Stimulated activated CD8-positive, alpha-beta memory T cell treated with anti-CD3 and anti-CD28 coated beads, Interleukin-12 subunit alpha, Interleukin-12 subunit beta, amount 100 ng/mL, for 24 hours (primary cell): Measurements from ENCODE around the gene CLUH.
A peak's percentile ranks its signal among the peaks of the same experiment; 100 is the strongest.

Experiments
- DNase-seq: peaks from one replicate; pipeline ENCODE4 v3.0.0-alpha.2; 2020; ENCODE audit errors: extremely low read depth

The CLUH gene

GRCh38 chr17:2711608-2712299 is at the start of gene CLUH:
TSS of gene CLUH (minus strand) at chr17:2711764. CDS start at chr17:2711661, 103 bp downstream.
- DNase-seq, result peak; percentile 94

GRCh38 chr17:2758870-2759269 is 47.3 kb upstream of the CLUH start:
- no peak for DNase-seq

- DNase-seq, result no peak
Observed at GRCh38 chr17:2755891-2756724, 44.5 kb upstream of the CLUH start.

- no peak for DNase-seq
Observed at GRCh38 chr17:2751491-2751890, 39.9 kb upstream of the CLUH start.

GRCh38 chr17:2750721-2751120 is 39.2 kb upstream of the CLUH start:
- DNase-seq, result no peak

- DNase-seq, result peak; percentile 51
Observed at GRCh38 chr17:2749784-2750181, 38.2 kb upstream of the CLUH start.

GRCh38 chr17:2749058-2749783 is 37.7 kb upstream of the CLUH start, which contains the start of gene CCDC92B:
TSS of gene CCDC92B (minus strand) at chr17:2749652. CDS start at chr17:2735145, 14,507 bp downstream.
- no peak for DNase-seq

GRCh38 chr17:2745317-2746037 is 33.9 kb upstream of the CLUH start:
- DNase-seq, result no peak

GRCh38 chr17:2737693-2738092 is 26.1 kb upstream of the CLUH start:
- DNase-seq, result no peak

GRCh38 chr17:2736956-2737355 is 25.4 kb upstream of the CLUH start:
- DNase-seq, result no peak

GRCh38 chr17:2735896-2736295 is 24.3 kb upstream of the CLUH start:
- no peak for DNase-seq

GRCh38 chr17:2734939-2735338 is 23.4 kb upstream of the CLUH start:
- no peak for DNase-seq

GRCh38 chr17:2731807-2732206 is 20.2 kb upstream of the CLUH start:
- no peak for DNase-seq

- no peak for DNase-seq
Observed at GRCh38 chr17:2730764-2731353, 19.3 kb upstream of the CLUH start.

GRCh38 chr17:2724784-2725164 is 13.2 kb upstream of the CLUH start:
- DNase-seq, result no peak

- DNase-seq, result no peak
Observed at GRCh38 chr17:2723997-2724783, 12.6 kb upstream of the CLUH start.

GRCh38 chr17:2723505-2723996 is 12.0 kb upstream of the CLUH start:
- no peak for DNase-seq

GRCh38 chr17:2722611-2723010 is 11.0 kb upstream of the CLUH start:
- no peak for DNase-seq

- DNase-seq, result no peak
Observed at GRCh38 chr17:2721603-2722002, 10.0 kb upstream of the CLUH start.

- DNase-seq, result no peak
Observed at GRCh38 chr17:2719861-2720260, 8.3 kb upstream of the CLUH start.
